Measurements from ENCODE around the gene GFI1B. TPM values are rescaled to one million over a fixed set of nuclear protein-coding genes. Genes with fewer than 3 reads are reported as not detected.
"Not testable (repeated sequence)": the region's sequence is repeated elsewhere in the genome, so short reads cannot be mapped to it uniquely, and the experiment has no call there.

The GFI1B gene
- total RNA-seq, 4 donors from 2014 or later, result 0.11 TPM; not detected in 3

- peaks cover 12 to 16% of the 10 kb centered on the region in 2 donors for H3K4me1 ChIP-seq
- intact Hi-C loops (cut with DNase I), result loop anchor here (10.0 kb wide), 1 partner anchor 319 kb away; the partner anchor contains the start of genes SURF1 and SURF2
- DNase-seq, result no peak
- TF ChIP-seq CTCF (IDR thresholded peaks at IDR 0.05), result no peak
- TF ChIP-seq POLR2A (IDR thresholded peaks at IDR 0.05), result no peak
- no peaks in the 10 kb centered on the region for H3K36me3 ChIP-seq
- no peaks in the 10 kb centered on the region for H3K9me3 ChIP-seq
- no peak overlapping the region for H3K4me3 ChIP-seq (replicated peaks in 1 of 3)
- whole genome bisulfite sequencing, 2 donors, result 86 to 87% methylated on average over 6 of the region's 6 CpGs
- H3K27ac ChIP-seq, result no peak overlapping the region
- no peaks in the 10 kb centered on the region for H3K27me3 ChIP-seq
These were observed 57.2 kb downstream of the GFI1B start for GRCh38 chr9:133035669-133036068.

GRCh38 chr9:133037775-133038515 is 59.5 kb downstream of the GFI1B start:
- TF ChIP-seq POLR2A (IDR thresholded peaks at IDR 0.05) (no peak), CTCF (IDR thresholded peaks at IDR 0.05) (no peak)
- H3K36me3 ChIP-seq, result peaks cover 8 to 12% of the 10 kb centered on the region in 2 donors
- no peak overlapping the region for H3K27ac ChIP-seq
- H3K4me1 ChIP-seq, result no peaks in the 10 kb centered on the region
- no peaks in the 10 kb centered on the region for H3K9me3 ChIP-seq
- no peak for DNase-seq
- intact Hi-C loops (cut with DNase I), result loop anchor here (10.0 kb wide), 1 partner anchor 317 kb away; the partner anchor contains the start of genes SURF1 and SURF2
- no peaks in the 10 kb centered on the region for H3K27me3 ChIP-seq
- WGBS, 2 donors, result 91 to 93% methylated on average over 25 of the region's 25 CpGs
- no peak overlapping the region for H3K4me3 ChIP-seq (replicated peaks in 1 of 3)

- peaks cover 34 to 41% of the 10 kb centered on the region in 2 donors for H3K36me3 ChIP-seq
These were observed 62.5 kb downstream of the GFI1B start for GRCh38 chr9:133040892-133041479.

More at GRCh38 chr9:133040892-133041479, 62.5 kb downstream of the GFI1B start:
- not testable (repeated sequence) for H3K27ac ChIP-seq; H3K4me1 ChIP-seq; H3K9me3 ChIP-seq; H3K27me3 ChIP-seq; H3K4me3 ChIP-seq (replicated peaks in 1 of 3)
- 83 to 86% methylated on average over 11 to 12 of the region's 12 CpGs for WGBS, 2 donors
- DNase-seq, result peak; percentile 65
- intact Hi-C loops (cut with DNase I), result loop anchor here (10.0 kb wide), 1 partner anchor 104 kb away; no protein-coding TSS in a partner anchor
- peak; percentile 10 to 57 (median 35) for TF ChIP-seq CTCF (IDR thresholded peaks at IDR 0.05)

Small RNA genes lying within 50 kb of the gene (microRNA-seq; reads per million reads assigned to microRNA genes)
- gene MIR548AW, result 1.1 reads per million

Small RNA genes lying within 50 kb of the gene (small RNA-seq; reads per million reads assigned to genes)
- gene AL593851.1, result not detected
- 0.47 reads per million for gene MIR548AW
- gene RNU7-21P, result not detected

Other genes starting within 250 kb of the GFI1B start
- 1 to 10 TPM; 5.4 to 9.9 (median 8.0) TPM for gene AK8, start 100.4 kb upstream of the GFI1B start, total RNA-seq
- gene SPACA9, start 99.8 kb upstream of the GFI1B start, total RNA-seq, result 10 to 100 TPM; 14.6 to 22.3 (median 19.0) TPM
- gene TSC1, start 34.1 kb upstream of the GFI1B start, total RNA-seq, result 100 to 1,000 TPM in 1 of 4 donors, 10 to 100 TPM in 3; 52.7 to 114 (median 66.7) TPM
- 10 to 100 TPM; 49.3 to 69.0 (median 56.8) TPM for gene GTF3C5, start 52.3 kb downstream of the GFI1B start, total RNA-seq
- gene CEL, start 83.3 kb downstream of the GFI1B start, total RNA-seq, result under 1 TPM in 3 of 4 donors, not detected in 1; 0.27 to 0.46 (median 0.33) TPM
- 10 to 100 TPM; 32.2 to 55.3 (median 43.5) TPM for gene RALGDS, start 142.5 kb downstream of the GFI1B start, total RNA-seq
- 10 to 100 TPM; 21.4 to 45.0 (median 25.1) TPM for gene GBGT1, start 185.2 kb downstream of the GFI1B start, total RNA-seq
- not detected for gene OBP2B, start 230.6 kb downstream of the GFI1B start, total RNA-seq

All from thyroid gland (tissue), 4 donors.